Ovary (tissue), 3 donors: Measurements from ENCODE around the gene DPY19L3.

Source experiments
- CTCF ChIP-seq, 3 donors: fragments of 450-650 bp in 2 of 3; fragments of 200-600 bp in 1 of 3; IDR thresholded peaks; one replicate each; pipeline versions ENCODE4 v1.5.1 to v1.8.0; 2016 to 2022; ENCODE audit warnings: antibody characterized with exemption in 3 of 3, mild to moderate bottlenecking in 1 of 3
- POLR2A ChIP-seq: fragments of 450-650 bp; IDR thresholded peaks from one replicate; pipeline ENCODE4 v1.6.1; 2017; ENCODE audit warnings: antibody characterized with exemption, mild to moderate bottlenecking, moderate library complexity
- donor health status: DM: no; HTN: no; CAD: no.

- TF ChIP-seq CTCF (IDR thresholded peaks at IDR 0.05) (no peak), POLR2A (no peak)
Measured at GRCh38 chr19:32362318-32362691, 43.3 kb upstream of the DPY19L3 start.
